GM12878 (cell line): ENCODE results near the gene RAD1. TPM values are rescaled to one million over a fixed set of nuclear protein-coding genes. Genes with fewer than 3 reads are reported as not detected.

Experiments
- ASH2L ChIP-seq: fragments of 300-600, 200-600 bp; sonication (generic); IDR thresholded peaks from 2 replicates; pipeline ENCODE4 v1.6.1; 2017; ENCODE audit warnings: low read depth, mild to moderate bottlenecking, borderline replicate concordance
- CEBPZ ChIP-seq: fragments of 150-350 bp; IDR thresholded peaks from 2 replicates; pipeline ENCODE4 v1.6.1; 2016; ENCODE audit warnings: low read depth, low read length
- EP300 ChIP-seq, 2 experiments: fragments of 150-350 bp in 1 of 2; IDR thresholded peaks; 2 replicates each; pipeline ENCODE4 v1.6.1; 2011 to 2012; ENCODE audit warnings: low read depth in 2 of 2, low read length in 2 of 2, borderline replicate concordance in 1 of 2, improper control_type of control experiment in 1 of 2, inconsistent platforms in 1 of 2; ENCODE audit not compliant: control insufficient read depth in 1 of 2
- HCFC1 ChIP-seq: fragments of 150-350 bp; IDR thresholded peaks from 2 replicates; pipeline ENCODE4 v1.6.1; 2014; ENCODE audit warnings: low read length
- MEF2B ChIP-seq: fragments of 450-650 bp; IDR thresholded peaks from 2 replicates; pipeline ENCODE4 v1.6.1; 2018; ENCODE audit warnings: mild to moderate bottlenecking, moderate library complexity; ENCODE audit not compliant: partially characterized antibody, poor library complexity, severe bottlenecking
- NR2F1 ChIP-seq: fragments of 450-650 bp; conservative IDR thresholded peaks from 2 replicates; pipeline ENCODE4 v1.6.1; 2017; ENCODE audit warnings: mild to moderate bottlenecking
- PBX3 ChIP-seq: IDR thresholded peaks from 2 replicates; pipeline ENCODE4 v1.6.1; 2011; ENCODE audit warnings: mild to moderate bottlenecking, low read depth, low read length, moderate library complexity; ENCODE audit not compliant: insufficient replicate concordance
- PML ChIP-seq: IDR thresholded peaks from 2 replicates; pipeline ENCODE4 v1.6.1; 2012; ENCODE audit warnings: low read length, inconsistent platforms
- POLR2AphosphoS2 ChIP-seq: IDR thresholded peaks from 2 replicates; pipeline ENCODE4 v1.6.1; 2011; ENCODE audit warnings: low read depth, mild to moderate bottlenecking, low read length, improper control_type of control experiment, moderate library complexity
- SP1 ChIP-seq: IDR thresholded peaks from one replicate; pipeline ENCODE4 v1.6.1; 2011; ENCODE audit warnings: low read depth, low read length
- SREBF1 ChIP-seq: IDR thresholded peaks from 2 replicates; pipeline ENCODE4 v1.6.1; 2012; ENCODE audit warnings: mild to moderate bottlenecking, low read length
- SRF ChIP-seq, 2 experiments: IDR thresholded peaks; 2 replicates each; pipeline ENCODE4 v1.6.1; 2011; ENCODE audit warnings: low read depth in 2 of 2, low read length in 2 of 2, mild to moderate bottlenecking in 1 of 2, moderate library complexity in 1 of 2
- ZNF592 ChIP-seq: fragments of 450-650 bp; IDR thresholded peaks from 2 replicates; pipeline ENCODE4 v1.6.1; 2017; ENCODE audit warnings: mild to moderate bottlenecking, moderate library complexity
- polyA plus RNA-seq, 11 experiments: library from polyadenylated mRNA; depleted of rRNA in 4 of 11; unstranded in 6 of 11; stranded (reverse) in 5 of 11; fragments of >200 nt; fragmentation: Nextera tagmentation in 4 of 11; fragmentation: Illumina TruSeq in 1 of 11; extraction: Ambion mirVana in 4 of 11; extraction: Trizol in 1 of 11; gene quantifications; 1 replicate in 1 of 11; 2 replicates in 10 of 11; pipeline versions ENCODE4 v1.2.1 to v1.2.3, GENCODE V29; 2011 to 2016; ENCODE audit warnings: inconsistent platforms in 2 of 11, missing spikeins in 2 of 11, low read depth in 1 of 11
- total RNA-seq, 4 experiments: library from RNA; depleted of rRNA in 3 of 4; stranded (reverse); fragments of >200 nt in 3 of 4; fragmentation: Illumina TruSeq in 1 of 4; extraction: Trizol in 1 of 4; gene quantifications; 2 replicates each; pipeline versions ENCODE4 v1.2.1 to v1.2.3, GENCODE V29; 2013 to 2021
- TF ChIP-seq, protein P1 (sequence below): fragments of 450-650 bp; IDR thresholded peaks from 2 replicates; pipeline ENCODE4 v1.6.1; 2016; ENCODE audit warnings: mild to moderate bottlenecking

Gene RAD1
- total and polyA plus RNA-seq, 10 of the 15 experiments (the other 5 are each of a cell fraction or from before 2014, with no cell fraction given) = 21.1 to 58.4 (median 37.2) TPM

- peak; percentile 4 for TF ChIP-seq PBX3
- peak; percentile 89 for TF ChIP-seq PML
- TF ChIP-seq EP300 (IDR thresholded peaks at IDR 0.05; ENCODE audit: borderline replicate concordance in 1 of 2, control insufficient read depth in 1 of 2, low read depth in 2 of 2, low read length in 2 of 2) = 0 out of 4 replicates have a peak, but pooled peaks of 1 of the 2 experiments have one; percentile 35
- TF ChIP-seq, protein P1, sequence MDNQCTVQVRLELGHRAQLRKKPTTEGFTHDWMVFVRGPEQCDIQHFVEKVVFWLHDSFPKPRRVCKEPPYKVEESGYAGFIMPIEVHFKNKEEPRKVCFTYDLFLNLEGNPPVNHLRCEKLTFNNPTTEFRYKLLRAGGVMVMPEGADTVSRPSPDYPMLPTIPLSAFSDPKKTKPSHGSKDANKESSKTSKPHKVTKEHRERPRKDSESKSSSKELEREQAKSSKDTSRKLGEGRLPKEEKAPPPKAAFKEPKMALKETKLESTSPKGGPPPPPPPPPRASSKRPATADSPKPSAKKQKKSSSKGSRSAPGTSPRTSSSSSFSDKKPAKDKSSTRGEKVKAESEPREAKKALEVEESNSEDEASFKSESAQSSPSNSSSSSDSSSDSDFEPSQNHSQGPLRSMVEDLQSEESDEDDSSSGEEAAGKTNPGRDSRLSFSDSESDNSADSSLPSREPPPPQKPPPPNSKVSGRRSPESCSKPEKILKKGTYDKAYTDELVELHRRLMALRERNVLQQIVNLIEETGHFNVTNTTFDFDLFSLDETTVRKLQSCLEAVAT = peak; percentile 97
- peak; percentile 85; the same call in 1 of the 2 replicates for TF ChIP-seq POLR2AphosphoS2
- peak; percentile 41 for TF ChIP-seq MEF2B
- TF ChIP-seq ASH2L = 0 out of 2 replicates have a peak, but pooled peaks have one; percentile 60
- 0 out of 2 replicates have a peak, but pooled peaks have one; percentile 32 for TF ChIP-seq SREBF1
- no peak for TF ChIP-seq CEBPZ
- TF ChIP-seq SP1 = peak; percentile 34
- TF ChIP-seq SRF (IDR thresholded peaks at IDR 0.05; ENCODE audit: low read depth in 2 of 2, low read length in 2 of 2) = peak; percentile 44 to 77; a peak in 2 of 4 replicates
- TF ChIP-seq ZNF592 = no peak
- TF ChIP-seq HCFC1 = peak; percentile 85
- TF ChIP-seq NR2F1 = 0 out of 2 replicates have a peak, but pooled peaks have one; percentile 37
Measured at GRCh38 chr5:34915139-34915855, at the start of gene RAD1, which contains the start of gene BRIX1 (continued).
